ENCODE results near the gene PTGFRN. TPM values are rescaled to one million over a fixed set of nuclear protein-coding genes. Genes with fewer than 3 reads are reported as not detected.

Gene PTGFRN
- total RNA-seq, 1 experiment from 2014 or later = 38.7 TPM

GRCh38 chr1:116945996-116946395 lies 36.3 kb downstream of the PTGFRN start (continued):
- TF ChIP-seq ZNF512 (CRISPR knock-in tag; IDR thresholded peaks at IDR 0.05; ENCODE audit: borderline replicate concordance) (no peak), AFF4 (CRISPR knock-in tag; IDR thresholded peaks at IDR 0.05; ENCODE audit: borderline replicate concordance) (no peak), JAZF1 (CRISPR knock-in tag; IDR thresholded peaks at IDR 0.05) (no peak), ZNF232 (CRISPR knock-in tag; IDR thresholded peaks at IDR 0.05) (no peak), ELF4 (CRISPR knock-in tag; IDR thresholded peaks at IDR 0.05; ENCODE audit: low read depth) (no peak), IRF2 (CRISPR knock-in tag; IDR thresholded peaks at IDR 0.05; ENCODE audit: borderline replicate concordance, low read depth) (no peak), PREB (CRISPR knock-in tag; IDR thresholded peaks at IDR 0.05; ENCODE audit: borderline replicate concordance) (no peak)

GRCh38 chr1:116947092-116947860 lies 37.6 kb downstream of the PTGFRN start:
- no peaks in the 10 kb centered on the region for H3K9me3 Mint-ChIP-seq
- ChIA-PET CTCF (interaction anchor here (1.0 to 1.4 kb wide), 2 partner anchors 12 to 13 kb away, joined by 3 read pairs; no protein-coding TSS in a partner anchor), POLR2A (no interaction called here)
- no peak overlapping the region for H3K27ac Mint-ChIP-seq
- H3K36me3 Mint-ChIP-seq = peaks cover 40% of the 10 kb centered on the region
- DNase-seq (ENCODE audit: low spot score) (no peak), ATAC-seq (no peak)
- no peak overlapping the region for H3K4me3 Mint-ChIP-seq
- no peaks in the 10 kb centered on the region for H3K27me3 Mint-ChIP-seq (ENCODE audit: low read depth)
- H3K4me1 Mint-ChIP-seq = no peaks in the 10 kb centered on the region
- no peak for TF ChIP-seq SMAD4 (CRISPR knock-in tag; IDR thresholded peaks at IDR 0.05)
- TF ChIP-seq STAT6 (CRISPR knock-in tag; conservative IDR thresholded peaks at IDR 0.05; ENCODE audit: low read depth) = no peak
- no peak for TF ChIP-seq SP1 (CRISPR knock-in tag; conservative IDR thresholded peaks at IDR 0.05)
- no peak for TF ChIP-seq USF2 (CRISPR knock-in tag; IDR thresholded peaks at IDR 0.05)
- no peak for TF ChIP-seq TCF7 (CRISPR knock-in tag; IDR thresholded peaks at IDR 0.05; ENCODE audit: low read depth)
- no peak for TF ChIP-seq AFF4 (CRISPR knock-in tag; IDR thresholded peaks at IDR 0.05; ENCODE audit: borderline replicate concordance)
- no peak for TF ChIP-seq ZNF671 (CRISPR knock-in tag; IDR thresholded peaks at IDR 0.05)
- no peak for TF ChIP-seq ZSCAN18 (CRISPR knock-in tag; IDR thresholded peaks at IDR 0.05)

Data from WTC11 (cell line).